SJCRH30 (cell line): ENCODE measurements around the gene CMTM4. TPM values are rescaled to one million over a fixed set of nuclear protein-coding genes. Genes with fewer than 3 reads are reported as not detected.
"Not testable (repeated sequence)": the region's sequence is repeated elsewhere in the genome, so short reads cannot be mapped to it uniquely, and the experiment has no call there.

Experiments
- DNase-seq, 2 experiments: peaks; one replicate each; pipeline ENCODE4 v3.0.0-alpha.2; 2015 to 2020
- H3K27ac ChIP-seq: fragments of 250-450 bp; sonication (Bioruptor Pico); 2 replicates; pipeline ENCODE4 v1.5.1; 2020; ENCODE audit warnings: mild to moderate bottlenecking, moderate library complexity
- H3K27me3 ChIP-seq: fragments of 250-450 bp; sonication (Bioruptor Pico); 2 replicates; pipeline ENCODE4 v1.5.1; 2020; ENCODE audit warnings: mild to moderate bottlenecking, moderate library complexity
- H3K36me3 ChIP-seq: fragments of 250-450 bp; sonication (Bioruptor Pico); 2 replicates; pipeline ENCODE4 v1.5.1; 2020; ENCODE audit warnings: mild to moderate bottlenecking, moderate library complexity
- H3K4me1 ChIP-seq: fragments of 250-450 bp; sonication (Bioruptor Pico); 2 replicates; pipeline ENCODE4 v1.5.1; 2020; ENCODE audit warnings: mild to moderate bottlenecking, moderate library complexity
- H3K4me3 ChIP-seq: fragments of 250-450 bp; sonication (Bioruptor Pico); 2 replicates; pipeline ENCODE4 v1.5.1; 2020; ENCODE audit warnings: mild to moderate bottlenecking, moderate library complexity
- H3K9me3 ChIP-seq: fragments of 250-450 bp; sonication (Bioruptor Pico); replicated peaks from 2 replicates; pipeline ENCODE4 v1.5.1; 2020; ENCODE audit warnings: mild to moderate bottlenecking, moderate library complexity
- total RNA-seq: library from RNA; depleted of rRNA; stranded (reverse); fragments of >200 nt; shearing (Covaris generic); gene quantifications from 2 replicates; pipeline ENCODE4 v1.2.3, GENCODE V29; 2014; rRNA removed

Gene CMTM4
- total RNA-seq, 1 experiment from 2014 or later: 29.4 TPM

GRCh38 chr16:66578651-66579531 is 117.7 kb downstream of the CMTM4 start, which contains the start of gene CMTM2:
Gene CMTM2, plus strand, starts transcription at chr16:66579463. Its CDS starts 145 bp downstream, at chr16:66579608.
- H3K4me1 ChIP-seq: peaks cover 42% of the 10 kb centered on the region
- no peaks in the 10 kb centered on the region for H3K27me3 ChIP-seq
- H3K4me3 ChIP-seq: peak within 1 kb of the TSS; percentile 62
- H3K9me3 ChIP-seq: no peaks in the 10 kb centered on the region
- H3K36me3 ChIP-seq: 0 out of 2 replicates have a peak, but pooled peaks cover 2% of the 10 kb centered on the region
- H3K27ac ChIP-seq: peak within 1 kb of the TSS; percentile 84
- DNase-seq: peak; percentile 88

DNA sequence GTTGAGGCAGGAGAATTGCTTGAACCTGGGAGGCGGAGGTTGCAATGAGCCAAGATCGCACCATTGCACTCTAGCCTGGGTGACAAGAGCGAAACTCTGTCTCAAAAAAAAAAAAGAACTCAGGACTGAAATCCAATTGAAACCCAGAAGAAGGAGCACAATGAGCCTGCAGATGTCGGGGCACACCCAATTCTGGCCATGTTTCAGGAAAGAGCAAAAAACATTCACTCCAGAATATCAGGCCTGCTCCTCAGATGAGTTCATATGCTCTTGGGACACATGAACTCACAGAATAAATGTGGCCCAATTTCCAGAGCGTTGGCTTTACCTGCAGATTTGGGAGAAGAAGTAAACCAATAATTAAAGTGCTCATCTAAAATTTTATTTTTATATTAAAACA is 120.2 kb downstream of the CMTM4 start:
- Histone ChIP-seq H3K4me1 (peaks cover 34% of the 10 kb centered on the region), H3K36me3 (no peaks in the 10 kb centered on the region; the same call in 1 of the 2 replicates), H3K4me3 (no peak overlapping the region), H3K9me3 (no peaks in the 10 kb centered on the region), H3K27me3 (no peaks in the 10 kb centered on the region), H3K27ac (no peak overlapping the region)
- no peak for DNase-seq

DNA sequence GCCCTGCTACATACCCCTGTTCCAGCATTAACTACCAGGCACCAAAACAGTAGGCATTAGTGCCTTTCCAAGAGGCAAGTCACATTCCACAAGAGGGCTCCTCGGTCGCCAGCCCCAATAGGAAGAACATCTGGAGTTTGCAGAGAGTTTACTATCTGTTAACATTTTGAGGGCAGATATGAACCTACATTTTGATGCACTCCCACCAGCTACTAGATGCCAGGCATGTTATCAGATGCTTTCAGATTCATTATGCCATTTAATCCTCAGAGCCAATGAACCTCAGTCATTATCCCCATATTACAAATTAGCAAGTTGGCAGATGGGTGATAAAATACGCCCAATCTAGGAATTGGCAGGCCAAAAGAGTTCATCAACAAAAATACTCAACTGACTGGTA is 121.5 kb downstream of the CMTM4 start:
- no peak overlapping the region for H3K4me3 ChIP-seq
- no peaks in the 10 kb centered on the region; the same call in 1 of the 2 replicates for H3K36me3 ChIP-seq
- H3K4me1 ChIP-seq: peaks cover 22% of the 10 kb centered on the region
- no peak for DNase-seq
- H3K9me3 ChIP-seq: no peaks in the 10 kb centered on the region
- no peaks in the 10 kb centered on the region for H3K27me3 ChIP-seq
- H3K27ac ChIP-seq: no peak overlapping the region

DNA sequence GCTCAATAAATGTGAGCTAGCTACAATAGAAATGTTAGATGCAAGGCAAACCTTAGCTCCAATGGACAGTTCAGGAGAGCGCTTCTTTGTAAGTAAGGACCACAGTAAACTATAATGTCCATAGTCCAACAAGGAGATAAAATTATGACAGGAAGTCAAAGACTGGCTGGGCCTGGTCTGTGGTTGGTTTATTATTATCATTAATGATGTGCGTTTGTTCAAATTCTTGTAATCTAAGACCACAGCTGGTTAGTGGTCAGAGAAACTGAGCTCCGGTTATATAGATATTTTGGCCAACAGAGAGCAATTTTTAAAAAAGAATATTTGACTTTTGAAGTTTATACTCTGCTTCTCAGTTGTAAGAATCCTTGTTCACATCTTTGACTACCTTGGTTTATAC is 122.0 kb downstream of the CMTM4 start:
- Histone ChIP-seq H3K4me3 (no peak overlapping the region), H3K9me3 (no peaks in the 10 kb centered on the region), H3K4me1 (peaks cover 18% of the 10 kb centered on the region), H3K27me3 (no peaks in the 10 kb centered on the region), H3K27ac (no peak overlapping the region), H3K36me3 (no peaks in the 10 kb centered on the region; the same call in 1 of the 2 replicates)
- no peak for DNase-seq

GRCh38 chr16:66574081-66574480 is 122.5 kb downstream of the CMTM4 start:
- Histone ChIP-seq H3K36me3 (no peaks in the 10 kb centered on the region; the same call in 1 of the 2 replicates), H3K27ac (no peak overlapping the region), H3K27me3 (no peaks in the 10 kb centered on the region), H3K9me3 (no peaks in the 10 kb centered on the region), H3K4me3 (no peak overlapping the region), H3K4me1 (peaks cover 17% of the 10 kb centered on the region)
- DNase-seq: no peak

GRCh38 chr16:66572356-66572755 is 124.2 kb downstream of the CMTM4 start:
- H3K27ac ChIP-seq: no peak overlapping the region

GRCh38 chr16:66569827-66570405 is 126.6 kb downstream of the CMTM4 start:
- no peaks in the 10 kb centered on the region for H3K27me3 ChIP-seq
- H3K36me3 ChIP-seq: peaks cover 29% of the 10 kb centered on the region
- no peak for DNase-seq
- H3K27ac ChIP-seq: no peak overlapping the region
- no peak overlapping the region for H3K4me3 ChIP-seq
- H3K9me3 ChIP-seq: no peaks in the 10 kb centered on the region
- 0 out of 2 replicates have a peak, but pooled peaks cover 6% of the 10 kb centered on the region for H3K4me1 ChIP-seq

More at GRCh38 chr16:66572356-66572755, 124.2 kb downstream of the CMTM4 start:
- H3K36me3 ChIP-seq: peaks cover 6% of the 10 kb centered on the region
- no peak overlapping the region for H3K4me3 ChIP-seq
- H3K27me3 ChIP-seq: no peaks in the 10 kb centered on the region
- H3K9me3 ChIP-seq: no peaks in the 10 kb centered on the region
- 0 out of 2 replicates have a peak, but pooled peaks cover 6% of the 10 kb centered on the region for H3K4me1 ChIP-seq
- DNase-seq: no peak

- Histone ChIP-seq H3K9me3 (no peaks in the 10 kb centered on the region), H3K36me3 (peaks cover 33% of the 10 kb centered on the region), H3K27ac (no peak overlapping the region), H3K27me3 (no peaks in the 10 kb centered on the region), H3K4me1 (0 out of 2 replicates have a peak, but pooled peaks cover 1% of the 10 kb centered on the region), H3K4me3 (no peak overlapping the region)
- DNase-seq: no peak
Measured at GRCh38 chr16:66569131-66569530, 127.4 kb downstream of the CMTM4 start.

- Histone ChIP-seq H3K27ac (no peak overlapping the region), H3K4me1 (no peaks in the 10 kb centered on the region), H3K36me3 (peaks cover 41% of the 10 kb centered on the region), H3K4me3 (no peak overlapping the region), H3K27me3 (no peaks in the 10 kb centered on the region), H3K9me3 (no peaks in the 10 kb centered on the region)
- DNase-seq: no peak
Measured at GRCh38 chr16:66568355-66568754, 128.2 kb downstream of the CMTM4 start.

- DNase-seq, H3K9me3 ChIP-seq, H3K27me3 ChIP-seq, H3K27ac ChIP-seq, H3K4me1 ChIP-seq, H3K4me3 ChIP-seq: not testable (repeated sequence)
- peaks cover 46% of the 10 kb centered on the region for H3K36me3 ChIP-seq
Measured at GRCh38 chr16:66567270-66567669, 129.3 kb downstream of the CMTM4 start.

DNA sequence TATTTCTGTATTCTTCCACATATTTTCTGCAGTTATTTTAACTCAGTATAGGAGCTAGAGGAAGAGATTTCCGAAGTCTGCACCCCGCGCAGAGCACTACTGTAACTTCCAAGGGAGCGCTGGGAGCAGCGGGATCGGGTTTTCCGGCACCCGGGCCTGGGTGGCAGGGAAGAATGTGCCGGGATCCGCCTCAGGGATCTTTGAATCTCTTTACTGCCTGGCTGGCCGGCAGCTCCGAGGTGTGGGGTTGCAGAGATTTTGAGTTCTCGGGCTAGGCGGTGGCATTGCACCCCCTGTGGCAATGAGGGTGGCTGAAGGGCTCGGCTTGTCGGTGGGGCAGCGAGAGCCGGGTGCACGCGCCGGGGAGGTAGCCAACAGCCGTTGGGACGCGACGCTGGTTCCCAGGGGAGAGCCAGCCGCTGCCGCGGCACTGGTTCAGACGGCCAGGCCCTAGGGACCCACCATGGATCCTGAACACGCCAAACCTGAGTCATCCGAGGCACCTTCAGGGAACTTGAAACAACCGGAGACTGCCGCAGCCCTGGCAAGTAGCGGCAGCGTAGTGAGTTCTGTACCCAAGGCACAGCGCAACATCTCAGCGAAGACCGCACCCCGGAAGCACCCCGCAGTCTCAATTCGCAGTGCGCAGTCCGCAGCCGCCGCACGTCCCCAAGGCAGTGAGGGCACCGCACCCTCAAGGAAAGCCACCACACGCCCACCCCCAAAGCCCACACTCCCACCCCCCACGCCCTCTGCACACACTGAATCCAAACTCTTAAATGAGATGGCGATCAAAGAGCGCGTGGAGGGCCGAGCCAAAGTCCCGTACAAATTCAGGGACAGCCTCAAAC is 130.3 kb downstream of the CMTM4 start, which contains the start of gene CMTM1:
Gene CMTM1, plus strand, starts transcription at position 389 of the 851 bp plus-strand sequence. Its CDS starts 75 bp downstream, at position 464.
- Histone ChIP-seq H3K4me3 (no peak within 1 kb of the TSS), H3K4me1 (no peaks in the 10 kb centered on the region), H3K36me3 (peaks cover 49% of the 10 kb centered on the region), H3K27me3 (no peaks in the 10 kb centered on the region), H3K27ac (no peak within 1 kb of the TSS), H3K9me3 (no peaks in the 10 kb centered on the region)
- no peak for DNase-seq

Other genes with a start within 250 kb of the CMTM4 start
- gene TK2, start 146.6 kb downstream of the CMTM4 start, total RNA-seq: 14.8 and 16.0 TPM in 2 replicates
- 121 and 127 TPM in 2 replicates for gene CKLF, start 144.2 kb downstream of the CMTM4 start, total RNA-seq
- gene CMTM1, start 130.3 kb downstream of the CMTM4 start, total RNA-seq: 6.6 and 8.2 TPM in 2 replicates
- gene CMTM2, start 117.3 kb downstream of the CMTM4 start, total RNA-seq: 5.4 and 6.2 TPM in 2 replicates
- 52.8 and 53.9 TPM in 2 replicates for gene CMTM3, start 92.0 kb downstream of the CMTM4 start, total RNA-seq
- gene DYNC1LI2, start 54.9 kb upstream of the CMTM4 start, total RNA-seq: 131 and 158 TPM in 2 replicates
- gene TERB1, start 104.8 kb upstream of the CMTM4 start, total RNA-seq: not detected in 2 replicates
- gene NAE1, start 134.2 kb upstream of the CMTM4 start, total RNA-seq: 168 and 195 TPM in 2 replicates
- gene CA7, start 147.7 kb upstream of the CMTM4 start, total RNA-seq: not detected in 2 replicates
- 13.8 and 18.1 TPM in 2 replicates for gene PDP2, start 183.8 kb upstream of the CMTM4 start, total RNA-seq
- not detected in 2 replicates for gene CDH16, start 222.1 kb upstream of the CMTM4 start, total RNA-seq
- gene RRAD, start 228.8 kb upstream of the CMTM4 start, total RNA-seq: 0.30 and 0.49 TPM in 2 replicates
- gene CIAO2B, start 237.7 kb upstream of the CMTM4 start, total RNA-seq: 135 and 146 TPM in 2 replicates
- 25.2 and 25.7 TPM in 2 replicates for gene CES2, start 238.8 kb upstream of the CMTM4 start, total RNA-seq